Uterus (tissue), 2 donors: Measurements from ENCODE around the gene NGRN.

Experiments
- CTCF ChIP-seq, 4 experiments: fragments of 200-600 bp in 2 of 4; fragments of 450-650 bp in 2 of 4; sonication (generic) in 2 of 4; IDR thresholded peaks; one replicate each; pipeline ENCODE4 v1.5.1; 2016 to 2019; ENCODE audit warnings: antibody characterized with exemption in 4 of 4, mild to moderate bottlenecking in 2 of 4, moderate library complexity in 1 of 4
- POLR2A ChIP-seq, 2 donors: fragments of 450-650 bp; IDR thresholded peaks; one replicate each; pipeline ENCODE4 v1.6.1; 2016; ENCODE audit warnings: antibody characterized with exemption in 2 of 2, mild to moderate bottlenecking in 1 of 2, moderate library complexity in 1 of 2

DNA sequence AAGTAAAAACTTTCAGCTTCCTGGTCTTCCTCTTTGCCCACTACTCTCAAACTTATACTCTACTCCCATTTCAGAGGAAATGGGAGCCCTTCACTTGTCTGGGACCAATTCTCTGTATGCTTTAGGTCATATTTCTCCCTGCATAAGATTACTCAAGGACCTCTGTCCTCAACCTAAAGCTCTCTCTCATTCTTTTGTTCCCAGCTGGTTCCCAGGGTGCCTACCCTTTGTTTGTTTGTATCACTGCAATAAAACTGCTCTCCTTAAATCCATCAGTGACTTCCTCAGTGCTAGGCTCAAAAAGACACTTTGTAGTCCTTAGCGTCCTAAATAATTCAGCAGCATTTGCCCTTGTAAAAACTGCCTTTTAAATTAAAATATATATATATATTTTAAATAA lies 2.9 kb downstream of the NGRN start:
- TF ChIP-seq CTCF (IDR thresholded peaks at IDR 0.05) = no peak
- no peak for TF ChIP-seq POLR2A (IDR thresholded peaks at IDR 0.05)
